H9 (cell line): ENCODE data around the gene KCNIP4. TPM values are rescaled to one million over a fixed set of nuclear protein-coding genes. Genes with fewer than 3 reads are reported as not detected.

Experiments
- DNase-seq: peaks from one replicate; pipeline ENCODE4 v3.0.0-alpha.2; 2017
- H2AFZ ChIP-seq: one replicate; pipeline ENCODE4 v1.6.1; 2013; ENCODE audit warnings: mild to moderate bottlenecking, low read length, control low read depth, moderate library complexity
- H2AK5ac ChIP-seq: 2 replicates; pipeline ENCODE4 v1.6.1; 2013; ENCODE audit warnings: low read length, control low read depth, mixed read lengths; ENCODE audit not compliant: insufficient read length
- H2BK120ac ChIP-seq: one replicate; pipeline ENCODE4 v1.6.1; 2013; ENCODE audit warnings: low read depth, mild to moderate bottlenecking, low read length, control low read depth, inconsistent platforms; ENCODE audit not compliant: poor library complexity, severe bottlenecking
- H2BK12ac ChIP-seq: 2 replicates; pipeline ENCODE4 v1.6.1; 2013; ENCODE audit warnings: low read length, control low read depth, mixed read lengths, low read depth; ENCODE audit not compliant: insufficient read length
- H2BK15ac ChIP-seq: 2 replicates; pipeline ENCODE4 v1.6.1; 2013; ENCODE audit warnings: low read depth, low read length, control low read depth
- H2BK20ac ChIP-seq: one replicate; pipeline ENCODE4 v1.6.1; 2013; ENCODE audit warnings: low read depth, mild to moderate bottlenecking, low read length, control low read depth, inconsistent platforms; ENCODE audit not compliant: poor library complexity, severe bottlenecking
- H2BK5ac ChIP-seq: 2 replicates; pipeline ENCODE4 v1.6.1; 2013; ENCODE audit warnings: low read length, control low read depth, mixed read lengths; ENCODE audit not compliant: insufficient read length
- H3K14ac ChIP-seq: 2 replicates; pipeline ENCODE4 v1.6.1; 2013; ENCODE audit warnings: low read length, control low read depth; ENCODE audit not compliant: insufficient read depth
- H3K18ac ChIP-seq: 2 replicates; pipeline ENCODE4 v1.6.1; 2013; ENCODE audit warnings: low read depth, mild to moderate bottlenecking, mixed read lengths, low read length, control low read depth; ENCODE audit not compliant: insufficient read length
- H3K23ac ChIP-seq: 2 replicates; pipeline ENCODE4 v1.6.1; 2013; ENCODE audit warnings: low read length, control low read depth, mixed read lengths, low read depth; ENCODE audit not compliant: insufficient read length
- H3K23me2 ChIP-seq: 2 replicates; pipeline ENCODE4 v1.6.1; 2013; ENCODE audit warnings: low read depth, mild to moderate bottlenecking, mixed read lengths, low read length, control low read depth; ENCODE audit not compliant: insufficient read length, poor library complexity, severe bottlenecking
- H3K27ac ChIP-seq: 2 replicates; pipeline ENCODE4 v1.5.1; 2013; ENCODE audit warnings: low read length, control low read depth, mixed read lengths, low read depth; ENCODE audit not compliant: insufficient read length
- H3K27me3 ChIP-seq: 2 replicates; pipeline ENCODE4 v1.6.1; 2013; ENCODE audit warnings: low read length, control low read depth, inconsistent platforms; ENCODE audit not compliant: insufficient read depth
- H3K4ac ChIP-seq: 2 replicates; pipeline ENCODE4 v1.6.1; 2013; ENCODE audit warnings: low read depth, mild to moderate bottlenecking, control low read depth, inconsistent platforms, low read length, moderate library complexity
- H3K4me1 ChIP-seq: 2 replicates; pipeline ENCODE4 v1.6.1; 2013; ENCODE audit warnings: low read length, control low read depth, inconsistent platforms; ENCODE audit not compliant: insufficient read depth
- H3K4me2 ChIP-seq: 2 replicates; pipeline ENCODE4 v1.6.1; 2013; ENCODE audit warnings: low read length, control low read depth, mixed read lengths; ENCODE audit not compliant: insufficient read length, insufficient read depth
- H3K56ac ChIP-seq: 2 replicates; pipeline ENCODE4 v1.6.1; 2013; ENCODE audit warnings: low read depth, mild to moderate bottlenecking, mixed read lengths, low read length, control low read depth; ENCODE audit not compliant: insufficient read length
- H3K79me1 ChIP-seq: 2 replicates; pipeline ENCODE4 v1.6.1; 2013; ENCODE audit warnings: low read depth, mild to moderate bottlenecking, moderate library complexity, low read length, control low read depth, inconsistent platforms; ENCODE audit not compliant: insufficient read depth, poor library complexity, severe bottlenecking
- H3K79me2 ChIP-seq: 2 replicates; pipeline ENCODE4 v1.6.1; 2013; ENCODE audit warnings: low read length, control low read depth, inconsistent platforms; ENCODE audit not compliant: insufficient read depth
- H3K9ac ChIP-seq: 2 replicates; pipeline ENCODE4 v1.6.1; 2013; ENCODE audit warnings: low read length, control low read depth, mixed read lengths; ENCODE audit not compliant: insufficient read length; ENCODE audit errors: extremely low read depth
- H3K9me3 ChIP-seq: one replicate; pipeline ENCODE4 v1.6.1; 2013; ENCODE audit warnings: low read depth, low read length, inconsistent platforms; ENCODE audit not compliant: control insufficient read depth
- H3T11ph ChIP-seq: one replicate; pipeline ENCODE4 v1.6.1; 2013; ENCODE audit warnings: mild to moderate bottlenecking, low read length, control low read depth, inconsistent platforms
- H4K20me1 ChIP-seq: one replicate; pipeline ENCODE4 v1.6.1; 2013; ENCODE audit not compliant: control insufficient read depth, insufficient read length, insufficient read depth
- H4K5ac ChIP-seq: 2 replicates; pipeline ENCODE4 v1.6.1; 2013; ENCODE audit warnings: low read depth, mild to moderate bottlenecking, mixed read lengths, low read length, control low read depth; ENCODE audit not compliant: insufficient read length
- H4K8ac ChIP-seq: replicated peaks from 2 replicates; pipeline ENCODE4 v1.6.1; 2013; ENCODE audit warnings: low read length, control low read depth, mixed read lengths, low read depth; ENCODE audit not compliant: insufficient read length
- H4K91ac ChIP-seq: 2 replicates; pipeline ENCODE4 v1.6.1; 2013; ENCODE audit warnings: low read depth, mild to moderate bottlenecking, moderate library complexity, mixed read lengths, low read length, control low read depth; ENCODE audit not compliant: insufficient read length
- H3K27ac Mint-ChIP-seq, 3 experiments: 2 replicates in 2 of 3; 3 replicates in 1 of 3; pipeline ENCODE4 v1.8.0; 2020 to 2021; ENCODE audit warnings: mixed read lengths in 3 of 3, mild to moderate bottlenecking in 1 of 3, moderate library complexity in 1 of 3
- H3K27me3 Mint-ChIP-seq: 2 replicates; pipeline ENCODE4 v1.8.0; 2021; ENCODE audit warnings: low read depth, mild to moderate bottlenecking, moderate library complexity, mixed read lengths
- H3K36me3 Mint-ChIP-seq, 3 experiments: 2 replicates in 2 of 3; 3 replicates in 1 of 3; pipeline ENCODE4 v1.8.0; 2020 to 2021; ENCODE audit warnings: low read depth in 3 of 3, mixed read lengths in 3 of 3; ENCODE audit not compliant: insufficient read depth in 1 of 3
- H3K4me1 Mint-ChIP-seq, 2 experiments: 2 replicates each; pipeline ENCODE4 v1.8.0; 2020; ENCODE audit warnings: mixed read lengths in 2 of 2
- H3K4me3 Mint-ChIP-seq, 2 experiments: 2 replicates in 1 of 2; 3 replicates in 1 of 2; pipeline ENCODE4 v1.8.0; 2020 to 2021; ENCODE audit warnings: mild to moderate bottlenecking in 2 of 2, mixed read lengths in 2 of 2, moderate library complexity in 1 of 2
- H3K9me3 Mint-ChIP-seq, 2 experiments: 2 replicates in 1 of 2; 3 replicates in 1 of 2; pipeline ENCODE4 v1.8.0; 2020; ENCODE audit warnings: mild to moderate bottlenecking in 2 of 2, mixed read lengths in 2 of 2, moderate library complexity in 1 of 2
- WGBS: extraction: QIAGEN DNeasy Blood & Tissue Kit; methylation state at CpG from one replicate; pipeline ENCODE4 v1.1.7; 2013; ENCODE audit warnings: missing lambda C conversion rate, low lambda C conversion rate, mixed read lengths; ENCODE audit not compliant: insufficient read length; ENCODE audit errors: extremely low coverage; 5-methylcytosine and 5-hydroxymethylcytosine counted together
- total RNA-seq: library from RNA; stranded (reverse); gene quantifications from 2 replicates; pipeline ENCODE4 v1.2.1, GENCODE V29; 2021
- TF ChIP-seq, protein P1 (sequence below): fragments of 200-600 bp; sonication (generic); conservative IDR thresholded peaks from 3 replicates; pipeline ENCODE4 v1.8.0; 2021; ENCODE audit warnings: antibody characterized with exemption, mild to moderate bottlenecking

KCNIP4 gene
- total RNA-seq, 1 experiment from 2014 or later: not detected

DNA sequence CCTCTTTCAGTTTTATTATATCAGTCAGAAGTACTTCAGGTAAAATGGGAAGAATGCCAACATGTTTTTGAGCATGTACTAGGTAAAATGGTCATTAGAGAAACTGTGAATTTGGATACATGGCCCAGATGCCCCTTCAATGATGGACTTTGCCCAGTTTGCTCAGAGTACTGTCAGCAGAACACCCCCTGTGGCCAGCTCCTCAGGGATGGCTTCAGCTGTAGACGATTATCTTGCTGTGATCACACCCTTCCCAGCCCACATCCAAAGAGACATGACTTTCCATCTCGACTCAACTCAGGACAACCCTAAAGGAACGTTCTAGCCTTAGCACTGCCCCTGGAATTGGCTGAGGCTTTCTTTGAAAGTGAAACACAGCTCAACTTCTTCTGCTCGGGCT lies 809.2 kb downstream of the KCNIP4 start:
- H3K27me3 ChIP-seq: no peaks in the 10 kb centered on the region

More for the DNA sequence above, 809.2 kb downstream of the KCNIP4 start:
- H3K4me1 ChIP-seq: no peaks in the 10 kb centered on the region
- no peaks in the 10 kb centered on the region for H3K23me2 ChIP-seq
- no peak overlapping the region for H3K14ac ChIP-seq
- Mint-ChIP-seq H3K4me3 (no peak overlapping the region), H3K27ac (no peak overlapping the region), H3K27me3 (no peaks in the 10 kb centered on the region), H3K4me1 (no peaks in the 10 kb centered on the region), H3K36me3 (no peaks in the 10 kb centered on the region), H3K9me3 (no peaks in the 10 kb centered on the region)
- H4K8ac ChIP-seq: no peak overlapping the region
- no peak overlapping the region for H2BK120ac ChIP-seq
- H2BK5ac ChIP-seq: no peak overlapping the region
- no peaks in the 10 kb centered on the region for H3K9me3 ChIP-seq
- H3K27ac ChIP-seq: no peak overlapping the region
- no peak overlapping the region for H4K5ac ChIP-seq
- no peaks in the 10 kb centered on the region for H3K79me1 ChIP-seq
- DNase-seq: no peak
- no peak overlapping the region for H3K9ac ChIP-seq
- H4K91ac ChIP-seq: no peak overlapping the region
- WGBS: no CpG with 5 or more reads among the region's 4 CpGs
- H3K23ac ChIP-seq: no peak overlapping the region
- no peak overlapping the region for H2BK15ac ChIP-seq
- H3K79me2 ChIP-seq: no peaks in the 10 kb centered on the region
- H2AK5ac ChIP-seq: no peak overlapping the region
- no peak overlapping the region for H2BK20ac ChIP-seq
- no peak overlapping the region for H3K4me2 ChIP-seq
- H4K20me1 ChIP-seq: no peaks in the 10 kb centered on the region
- H2AFZ ChIP-seq: no peak overlapping the region
- TF ChIP-seq, protein P1, sequence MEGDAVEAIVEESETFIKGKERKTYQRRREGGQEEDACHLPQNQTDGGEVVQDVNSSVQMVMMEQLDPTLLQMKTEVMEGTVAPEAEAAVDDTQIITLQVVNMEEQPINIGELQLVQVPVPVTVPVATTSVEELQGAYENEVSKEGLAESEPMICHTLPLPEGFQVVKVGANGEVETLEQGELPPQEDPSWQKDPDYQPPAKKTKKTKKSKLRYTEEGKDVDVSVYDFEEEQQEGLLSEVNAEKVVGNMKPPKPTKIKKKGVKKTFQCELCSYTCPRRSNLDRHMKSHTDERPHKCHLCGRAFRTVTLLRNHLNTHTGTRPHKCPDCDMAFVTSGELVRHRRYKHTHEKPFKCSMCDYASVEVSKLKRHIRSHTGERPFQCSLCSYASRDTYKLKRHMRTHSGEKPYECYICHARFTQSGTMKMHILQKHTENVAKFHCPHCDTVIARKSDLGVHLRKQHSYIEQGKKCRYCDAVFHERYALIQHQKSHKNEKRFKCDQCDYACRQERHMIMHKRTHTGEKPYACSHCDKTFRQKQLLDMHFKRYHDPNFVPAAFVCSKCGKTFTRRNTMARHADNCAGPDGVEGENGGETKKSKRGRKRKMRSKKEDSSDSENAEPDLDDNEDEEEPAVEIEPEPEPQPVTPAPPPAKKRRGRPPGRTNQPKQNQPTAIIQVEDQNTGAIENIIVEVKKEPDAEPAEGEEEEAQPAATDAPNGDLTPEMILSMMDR: no peak
- no peak overlapping the region for H2BK12ac ChIP-seq
- H3K56ac ChIP-seq: no peak overlapping the region
- H3K18ac ChIP-seq: no peak overlapping the region
- no peak overlapping the region for H3K4ac ChIP-seq
- no peak overlapping the region for H3T11ph ChIP-seq
